Activated naive CD4-positive, alpha-beta T cell treated with anti-CD3 and anti-CD28 coated beads for 36 hours (primary cell): ENCODE measurements around the gene RAD9A. TPM values are rescaled to one million over a fixed set of nuclear protein-coding genes. Genes with fewer than 3 reads are reported as not detected.

Experiments used
- CTCF ChIA-PET: fragments of 350-600 bp; sonication (Branson Sonifier 250); formaldehyde crosslinking; loops from one replicate; lab custom pipeline; 2021; ENCODE audit warnings: antibody characterized with exemption; lab: Charles Lee
- DNase-seq: peaks from one replicate; pipeline ENCODE4 v3.0.0-alpha.2; 2020
- H3K27ac Mint-ChIP-seq: one replicate; pipeline ENCODE4 v1.8.0; 2021; ENCODE audit warnings: mild to moderate bottlenecking, mixed read lengths
- H3K27me3 Mint-ChIP-seq: one replicate; pipeline ENCODE4 v1.8.0; 2021; ENCODE audit warnings: low read depth, mixed read lengths
- H3K36me3 Mint-ChIP-seq: one replicate; pipeline ENCODE4 v1.8.0; 2021; ENCODE audit warnings: low read depth, mixed read lengths
- H3K4me1 Mint-ChIP-seq: one replicate; pipeline ENCODE4 v1.8.0; 2021; ENCODE audit warnings: low read depth, mixed read lengths
- H3K4me3 Mint-ChIP-seq: one replicate; pipeline ENCODE4 v1.8.0; 2021; ENCODE audit warnings: mild to moderate bottlenecking, moderate library complexity, mixed read lengths
- H3K9me3 Mint-ChIP-seq: one replicate; pipeline ENCODE4 v1.8.0; 2021; ENCODE audit warnings: mixed read lengths
- intact Hi-C: fragments of 100-400 bp; cut with micrococcal nuclease; formaldehyde crosslinking; loops from one replicate; pipeline ENCODE4 v1.15.1; 2023
- total RNA-seq, 2 experiments: library from RNA; stranded (reverse); gene quantifications; one replicate each; pipeline ENCODE4 v1.2.3, GENCODE V29; 2021

The RAD9A gene
- total RNA-seq, result 10 to 100 TPM; 29.5 to 30.7 TPM

GRCh38 chr11:67391304-67392182 lies at the start of gene RAD9A:
RAD9A (plus strand) TSS chr11:67391986; CDS start chr11:67392045, 59 bp downstream.
- DNase-seq, result peak; percentile 93
- peaks cover 31% of the 10 kb centered on the region for H3K4me1 Mint-ChIP-seq
- H3K27me3 Mint-ChIP-seq, result no peaks in the 10 kb centered on the region
- intact Hi-C loops, result loop anchor here (1.0 to 5.0 kb wide), 2 partner anchors 78 to 149 kb away; partner anchors contain the start of gene TMEM134
- CTCF ChIA-PET, result interaction anchor here (0.6 to 1.7 kb wide), 14 partner anchors 9 to 78 kb away, joined by 3 to 7 read pairs (median 3); partner anchors contain the start of genes POLD4 and PPP1CA
- no peaks in the 10 kb centered on the region for H3K9me3 Mint-ChIP-seq
- peaks cover 5% of the 10 kb centered on the region for H3K36me3 Mint-ChIP-seq
- peak within 1 kb of the TSS; percentile 51 for H3K27ac Mint-ChIP-seq
- H3K4me3 Mint-ChIP-seq, result peak within 1 kb of the TSS; percentile 86

- no peaks in the 10 kb centered on the region for H3K36me3 Mint-ChIP-seq
- H3K9me3 Mint-ChIP-seq, result peaks cover 2% of the 10 kb centered on the region
- peak overlapping the region; percentile 90 for H3K27ac Mint-ChIP-seq
- H3K27me3 Mint-ChIP-seq, result no peaks in the 10 kb centered on the region
- CTCF ChIA-PET, result interaction anchor here (0.6 to 4.8 kb wide), 11 partner anchors 11 to 82 kb away, joined by 3 to 73 read pairs (median 11); partner anchors contain the start of genes CLCF1, POLD4 and PPP1CA
- intact Hi-C loops, result loop anchor here (2.0 kb wide), 1 partner anchor 27 kb away; no protein-coding TSS in a partner anchor
- peaks cover 49% of the 10 kb centered on the region for H3K4me1 Mint-ChIP-seq
- H3K4me3 Mint-ChIP-seq, result no peak overlapping the region
- DNase-seq, result peak; percentile 58
Observed at GRCh38 chr11:67344264-67344663, 47.5 kb upstream of the RAD9A start.

- peak; percentile 53 for DNase-seq
- Mint-ChIP-seq H3K36me3 (no peaks in the 10 kb centered on the region), H3K27ac (peak overlapping the region; percentile 90), H3K27me3 (no peaks in the 10 kb centered on the region), H3K4me1 (peaks cover 56% of the 10 kb centered on the region), H3K9me3 (peaks cover 2% of the 10 kb centered on the region), H3K4me3 (no peak overlapping the region)
- intact Hi-C loops, result loop anchor here (2.0 kb wide), 1 partner anchor 29 kb away; no protein-coding TSS in a partner anchor
- CTCF ChIA-PET, result interaction anchor here (0.5 to 4.8 kb wide), 30 partner anchors 10 to 303 kb away, joined by 3 to 73 read pairs (median 6); partner anchors contain the start of genes CLCF1, GRK2, POLD4 and PPP1CA
Observed at GRCh38 chr11:67345247-67345919, 46.4 kb upstream of the RAD9A start.

GRCh38 chr11:67345920-67346819 lies 45.6 kb upstream of the RAD9A start:
- intact Hi-C loops, result loop anchor here (1.0 to 2.0 kb wide), 2 partner anchors 29 to 36 kb away; no protein-coding TSS in a partner anchor
- peak; percentile 59 for DNase-seq
- H3K36me3 Mint-ChIP-seq, result no peaks in the 10 kb centered on the region
- peaks cover 60% of the 10 kb centered on the region for H3K4me1 Mint-ChIP-seq
- H3K4me3 Mint-ChIP-seq, result no peak overlapping the region
- no peaks in the 10 kb centered on the region for H3K27me3 Mint-ChIP-seq
- H3K27ac Mint-ChIP-seq, result peak overlapping the region; percentile 90
- CTCF ChIA-PET, result interaction anchor here (0.7 to 4.8 kb wide), 31 partner anchors 9 to 302 kb away, joined by 3 to 73 read pairs (median 6); partner anchors contain the start of genes CLCF1, POLD4, PPP1CA and RAD9A
- peaks cover 2% of the 10 kb centered on the region for H3K9me3 Mint-ChIP-seq

GRCh38 chr11:67347964-67348749 lies 43.6 kb upstream of the RAD9A start:
- peaks cover 72% of the 10 kb centered on the region for H3K4me1 Mint-ChIP-seq
- no peak overlapping the region for H3K27ac Mint-ChIP-seq

GRCh38 chr11:67349036-67349435 lies 42.8 kb upstream of the RAD9A start:
- DNase-seq, result no peak
- Mint-ChIP-seq H3K4me1 (peaks cover 75% of the 10 kb centered on the region), H3K27me3 (no peaks in the 10 kb centered on the region), H3K27ac (no peak overlapping the region), H3K9me3 (no peaks in the 10 kb centered on the region), H3K4me3 (no peak overlapping the region), H3K36me3 (no peaks in the 10 kb centered on the region)
- intact Hi-C loops, result no loop called here
- CTCF ChIA-PET, result interaction anchor here (0.6 to 17.3 kb wide), 4 partner anchors 8 to 87 kb away, joined by 3 to 636 read pairs (median 4); partner anchors contain the start of gene CLCF1

More at GRCh38 chr11:67347964-67348749, 43.6 kb upstream of the RAD9A start:
- CTCF ChIA-PET, result interaction anchor here (0.8 to 17.3 kb wide), 6 partner anchors 9 to 86 kb away, joined by 3 to 636 read pairs (median 28); partner anchors contain the start of gene CLCF1
- no peak for DNase-seq
- H3K4me3 Mint-ChIP-seq, result no peak overlapping the region
- H3K9me3 Mint-ChIP-seq, result no peaks in the 10 kb centered on the region
- no peaks in the 10 kb centered on the region for H3K27me3 Mint-ChIP-seq
- intact Hi-C loops, result no loop called here
- H3K36me3 Mint-ChIP-seq, result no peaks in the 10 kb centered on the region

- Mint-ChIP-seq H3K27ac (peak overlapping the region; percentile 22), H3K9me3 (no peaks in the 10 kb centered on the region), H3K4me1 (peaks cover 75% of the 10 kb centered on the region), H3K27me3 (no peaks in the 10 kb centered on the region), H3K4me3 (no peak overlapping the region), H3K36me3 (no peaks in the 10 kb centered on the region)
- CTCF ChIA-PET, result interaction anchor here (0.6 to 17.3 kb wide), 4 partner anchors 8 to 87 kb away, joined by 3 to 636 read pairs (median 4); partner anchors contain the start of gene CLCF1
- intact Hi-C loops, result no loop called here
- DNase-seq, result no peak
Observed at GRCh38 chr11:67349457-67349856, 42.3 kb upstream of the RAD9A start.

GRCh38 chr11:67349928-67350465 lies 41.8 kb upstream of the RAD9A start:
- CTCF ChIA-PET, result interaction anchor here (0.6 to 17.3 kb wide), 8 partner anchors 8 to 88 kb away, joined by 3 to 636 read pairs (median 12); partner anchors contain the start of gene CLCF1
- no peak for DNase-seq
- Mint-ChIP-seq H3K36me3 (no peaks in the 10 kb centered on the region), H3K4me1 (peaks cover 75% of the 10 kb centered on the region), H3K9me3 (no peaks in the 10 kb centered on the region), H3K27ac (no peak overlapping the region), H3K27me3 (no peaks in the 10 kb centered on the region), H3K4me3 (no peak overlapping the region)
- intact Hi-C loops, result loop anchor here (5.0 kb wide), 2 partner anchors 232 to 307 kb away; partner anchors contain the start of gene GSTP1

- peak overlapping the region; percentile 86 for H3K27ac Mint-ChIP-seq
- H3K36me3 Mint-ChIP-seq, result no peaks in the 10 kb centered on the region
- CTCF ChIA-PET, result interaction anchor here (0.6 to 17.3 kb wide), 29 partner anchors 9 to 391 kb away, joined by 3 to 636 read pairs (median 5); partner anchors contain the start of genes CLCF1, GRK2, NUDT8 and PPP1CA
- peak; percentile 72 for DNase-seq
- intact Hi-C loops, result loop anchor here (1.0 to 5.0 kb wide), 3 partner anchors 31 to 306 kb away; partner anchors contain the start of gene GSTP1
- H3K4me3 Mint-ChIP-seq, result peak overlapping the region; percentile 35
- no peaks in the 10 kb centered on the region for H3K27me3 Mint-ChIP-seq
- H3K9me3 Mint-ChIP-seq, result no peaks in the 10 kb centered on the region
- peaks cover 62% of the 10 kb centered on the region for H3K4me1 Mint-ChIP-seq
Observed at GRCh38 chr11:67351275-67352005, 40.3 kb upstream of the RAD9A start.
